Measurements from ENCODE around the gene HOXC10. TPM values are rescaled to one million over a fixed set of nuclear protein-coding genes. Genes with fewer than 3 reads are reported as not detected.

The HOXC10 gene
- total RNA-seq, 1 experiment from 2014 or later: 3.8 TPM

- Histone ChIP-seq H2AFZ (ENCODE audit: low read depth, low read length, poor library complexity, severe bottlenecking) (no peak overlapping the region), H3K4me1 (ENCODE audit: control insufficient read depth in 1 of 2, insufficient read depth in 2 of 2, low read length in 2 of 2) (no peaks in the 10 kb centered on the region), H3K9me3 (ENCODE audit: control insufficient read depth in 1 of 2, insufficient read depth in 1 of 2, low read depth in 1 of 2, low read length in 2 of 2) (no peaks in the 10 kb centered on the region), H3K27me3 (ENCODE audit: insufficient read depth, low read length) (no peaks in the 10 kb centered on the region), H3K4me2 (ENCODE audit: low read length) (no peak overlapping the region), H3K4me3 (replicated peaks in 1 of 2; ENCODE audit: low read depth in 1 of 2, low read length in 2 of 2) (no peak overlapping the region), H3K36me3 (ENCODE audit: control insufficient read depth in 1 of 2, insufficient read depth in 2 of 2, low read length in 2 of 2) (no peaks in the 10 kb centered on the region), H4K20me1 (ENCODE audit: insufficient read depth) (no peaks in the 10 kb centered on the region), H3K27ac (ENCODE audit: low read depth, low read length) (no peak overlapping the region), H3K9ac (ENCODE audit: low read length) (no peak overlapping the region), H3K9me2 (ENCODE audit: insufficient read depth) (no peaks in the 10 kb centered on the region), H3K79me2 (ENCODE audit: insufficient read depth, low read length) (no peaks in the 10 kb centered on the region)
- DNase-seq (ENCODE audit: low read depth, low spot score): no peak
- CTCF ChIA-PET: no interaction called here
- no TSS peak for BruUV-seq (replicated peaks)
- no peak for ATAC-seq
- TF ChIP-seq ZFX (IDR thresholded peaks at IDR 0.05) (no peak), EZH2 (IDR thresholded peaks at IDR 0.05) (no peak), EZH2phosphoT487 (IDR thresholded peaks at IDR 0.05; ENCODE audit: borderline replicate concordance) (no peak), JUND (IDR thresholded peaks at IDR 0.05) (no peak), SIN3A (IDR thresholded peaks at IDR 0.05; ENCODE audit: low read depth) (no peak), MAX (IDR thresholded peaks at IDR 0.05) (no peak), TCF7L2 (IDR thresholded peaks at IDR 0.05; ENCODE audit: borderline replicate concordance, extremely low read depth, insufficient read depth, insufficient read length) (no peak), ZNF274 (IDR thresholded peaks at IDR 0.05; ENCODE audit: low read depth, low read length) (no peak), ELF1 (IDR thresholded peaks at IDR 0.05; ENCODE audit: borderline replicate concordance, low read depth) (no peak), SP1 (IDR thresholded peaks at IDR 0.05; ENCODE audit: low read depth) (no peak)
- intact Hi-C loops (cut with micrococcal nuclease): no loop called here
- RAD21 ChIA-PET (ENCODE audit: low non-redundant PET in 1 of 2, low total read pairs in 2 of 2, uncharacterized antibody in 2 of 2, unreplicated experiment in 2 of 2): no interaction called here
- POLR2A ChIA-PET: no interaction called here
These were observed 19.5 kb upstream of the HOXC10 start for GRCh38 chr12:53965281-53966084.

GRCh38 chr12:53966085-53966384 is 18.9 kb upstream of the HOXC10 start:
- Histone ChIP-seq H3K4me2 (ENCODE audit: low read length) (no peak overlapping the region), H3K9ac (ENCODE audit: low read length) (no peak overlapping the region), H3K36me3 (ENCODE audit: control insufficient read depth in 1 of 2, insufficient read depth in 2 of 2, low read length in 2 of 2) (no peaks in the 10 kb centered on the region), H3K27ac (ENCODE audit: low read depth, low read length) (no peak overlapping the region), H3K79me2 (ENCODE audit: insufficient read depth, low read length) (no peaks in the 10 kb centered on the region), H3K4me3 (replicated peaks in 1 of 2; ENCODE audit: low read depth in 1 of 2, low read length in 2 of 2) (no peak overlapping the region), H3K27me3 (ENCODE audit: insufficient read depth, low read length) (peaks cover under 1% of the 10 kb centered on the region; the same call in 1 of the 2 replicates), H3K9me3 (ENCODE audit: control insufficient read depth in 1 of 2, insufficient read depth in 1 of 2, low read depth in 1 of 2, low read length in 2 of 2) (no peaks in the 10 kb centered on the region), H4K20me1 (ENCODE audit: insufficient read depth) (no peaks in the 10 kb centered on the region), H2AFZ (ENCODE audit: low read depth, low read length, poor library complexity, severe bottlenecking) (no peak overlapping the region), H3K4me1 (ENCODE audit: control insufficient read depth in 1 of 2, insufficient read depth in 2 of 2, low read length in 2 of 2) (no peaks in the 10 kb centered on the region), H3K9me2 (ENCODE audit: insufficient read depth) (no peaks in the 10 kb centered on the region)
- ChIA-PET POLR2A (no interaction called here), RAD21 (ENCODE audit: low non-redundant PET in 1 of 2, low total read pairs in 2 of 2, uncharacterized antibody in 2 of 2, unreplicated experiment in 2 of 2) (no interaction called here), CTCF (no interaction called here)
- intact Hi-C loops (cut with micrococcal nuclease): no loop called here
- ATAC-seq (no peak), DNase-seq (ENCODE audit: low read depth, low spot score) (no peak)
- BruUV-seq (replicated peaks): no TSS peak
- no peak for TF ChIP-seq YY1 (IDR thresholded peaks at IDR 0.05; ENCODE audit: extremely low read depth, insufficient replicate concordance, low read depth, low read length)
- no peak for TF ChIP-seq JUND (IDR thresholded peaks at IDR 0.05)
